ENCODE data around the gene LTV1. TPM values are rescaled to one million over a fixed set of nuclear protein-coding genes. Genes with fewer than 3 reads are reported as not detected.
"Not testable (repeated sequence)": the region's sequence is repeated elsewhere in the genome, so short reads cannot be mapped to it uniquely, and the experiment has no call there.

Gene LTV1
- total and polyA plus RNA-seq, 9 donors, result 11.0 to 36.3 (median 20.4) TPM

GRCh38 chr6:143863771-143864170 is 20.6 kb downstream of the LTV1 start:
- no peaks in the 10 kb centered on the region for H3K36me3 ChIP-seq
- intact Hi-C loops (cut with DNase I), result no loop called here
- no peak overlapping the region for H3K4me3 ChIP-seq
- no peaks in the 10 kb centered on the region for H3K9me3 ChIP-seq
- no peak for DNase-seq
- no peaks in the 10 kb centered on the region for H3K4me1 ChIP-seq (ENCODE audit: insufficient read depth)
- H3K27ac ChIP-seq, result no peak overlapping the region
- 63 to 75% (median 74%) methylated on average over 2 of the region's 2 CpGs for WGBS, 3 donors
- H3K27me3 ChIP-seq, result no peaks in the 10 kb centered on the region
- TF ChIP-seq POLR2A (IDR thresholded peaks at IDR 0.05) (no peak), CTCF (IDR thresholded peaks at IDR 0.05) (no peak), EP300 (IDR thresholded peaks at IDR 0.05) (no peak)

- Histone ChIP-seq H3K27ac (no peak within 1 kb of the TSS), H3K9me3 (no peaks in the 10 kb centered on the region), H3K36me3 (no peaks in the 10 kb centered on the region), H3K4me1 (ENCODE audit: insufficient read depth) (no peaks in the 10 kb centered on the region), H3K4me3 (no peak within 1 kb of the TSS), H3K27me3 (no peaks in the 10 kb centered on the region)
- DNase-seq, result no peak
- intact Hi-C loops (cut with DNase I), result no loop called here
- 66 to 87% (median 72%) methylated on average over 1 of the region's 1 CpG for WGBS, 3 donors
- TF ChIP-seq EP300 (IDR thresholded peaks at IDR 0.05) (no peak), CTCF (IDR thresholded peaks at IDR 0.05) (no peak), POLR2A (IDR thresholded peaks at IDR 0.05) (no peak)
Measured at GRCh38 chr6:143864234-143864633, 21.1 kb downstream of the LTV1 start, which contains the start of gene ZC2HC1B. ZC2HC1B (plus strand) TSS chr6:143864474; CDS start chr6:143864540, 66 bp downstream.

GRCh38 chr6:143867236-143867635 is 24.1 kb downstream of the LTV1 start:
- TF ChIP-seq POLR2A (IDR thresholded peaks at IDR 0.05) (no peak), CTCF (IDR thresholded peaks at IDR 0.05) (no peak), EP300 (IDR thresholded peaks at IDR 0.05) (no peak)
- Histone ChIP-seq H3K27ac (no peak overlapping the region), H3K36me3 (no peaks in the 10 kb centered on the region), H3K27me3 (no peaks in the 10 kb centered on the region), H3K9me3 (no peaks in the 10 kb centered on the region), H3K4me3 (no peak overlapping the region), H3K4me1 (ENCODE audit: insufficient read depth) (no peaks in the 10 kb centered on the region)
- intact Hi-C loops (cut with DNase I), result no loop called here
- DNase-seq, result no peak

- H3K36me3 ChIP-seq; intact Hi-C loops (cut with DNase I); H3K27ac ChIP-seq; H3K9me3 ChIP-seq; H3K4me3 ChIP-seq; DNase-seq; H3K4me1 ChIP-seq (ENCODE audit: insufficient read depth); H3K27me3 ChIP-seq: not testable (repeated sequence)
- WGBS, 3 donors, result 94 to 95% (median 94%) methylated on average over 3 of the region's 3 CpGs
Measured at GRCh38 chr6:143868808-143869207, 25.7 kb downstream of the LTV1 start.

GRCh38 chr6:143871202-143871730 is 28.1 kb downstream of the LTV1 start:
- H3K9me3 ChIP-seq; H3K4me3 ChIP-seq; DNase-seq; H3K27me3 ChIP-seq; H3K4me1 ChIP-seq (ENCODE audit: insufficient read depth); intact Hi-C loops (cut with DNase I); H3K27ac ChIP-seq; H3K36me3 ChIP-seq: not testable (repeated sequence)
- 93 to 94% (median 94%) methylated on average over 1 of the region's 1 CpG for WGBS, 3 donors

Measured in ovary (tissue), 9 donors.